A673 (cell line): ENCODE results near the gene CAPN8. TPM values are rescaled to one million over a fixed set of nuclear protein-coding genes. Genes with fewer than 3 reads are reported as not detected.
A peak's percentile ranks its signal among the peaks of the same experiment; 100 is the strongest.

Source experiments
- BruUV-seq: library from RNA; stranded (reverse); fragments of 400-500 nt; replicated peaks from 2 replicates; lab custom pipeline; 2021; lab: Mats Ljungman, UMichigan
- CTCF ChIA-PET: fragments of 300-600 bp; sonication (Branson Sonifier 250); formaldehyde crosslinking; loops from one replicate; lab custom pipeline; 2022; ENCODE audit warnings: antibody characterized with exemption; lab: Charles Lee
- POLR2A ChIA-PET: fragments of 300-600 bp; sonication (Branson Sonifier 250); formaldehyde crosslinking; loops from one replicate; lab custom pipeline; 2022; ENCODE audit warnings: antibody characterized with exemption; ENCODE audit not compliant: low non-redundant PET; lab: Charles Lee
- DNase-seq: peaks from one replicate; pipeline ENCODE4 v3.0.0-alpha.2; 2015; ENCODE audit warnings: low spot score
- H3K27ac ChIP-seq: fragments of 200-600 bp; sonication (generic); 2 replicates; pipeline ENCODE4 v1.5.1; 2016; ENCODE audit warnings: mixed run types, low read depth, mild to moderate bottlenecking, mixed read lengths, antibody characterized with exemption, low read length; ENCODE audit not compliant: poor library complexity, severe bottlenecking
- H3K27me3 ChIP-seq: fragments of 200-600 bp; sonication (generic); replicated peaks from 2 replicates; pipeline ENCODE4 v1.6.1; 2017; ENCODE audit warnings: mixed run types, low read depth, mild to moderate bottlenecking, mixed read lengths, antibody characterized with exemption, low read length; ENCODE audit not compliant: insufficient read depth, poor library complexity
- H3K36me3 ChIP-seq: fragments of 200-600 bp; sonication (generic); 2 replicates; pipeline ENCODE4 v1.6.1; 2016; ENCODE audit warnings: mixed run types, mild to moderate bottlenecking, mixed read lengths, antibody characterized with exemption, low read length; ENCODE audit not compliant: insufficient read depth, poor library complexity, severe bottlenecking
- H3K4me1 ChIP-seq: fragments of 200-600 bp; sonication (generic); 2 replicates; pipeline ENCODE4 v1.6.1; 2017; ENCODE audit warnings: mixed run types, mild to moderate bottlenecking, mixed read lengths, antibody characterized with exemption, low read length; ENCODE audit not compliant: insufficient read depth, poor library complexity, severe bottlenecking
- H3K4me3 ChIP-seq: fragments of 200-600 bp; sonication (generic); 2 replicates; pipeline ENCODE4 v1.5.1; 2016; ENCODE audit warnings: low read depth, mixed run types, mild to moderate bottlenecking, mixed read lengths, low read length; ENCODE audit not compliant: poor library complexity, severe bottlenecking
- H3K9me3 ChIP-seq: fragments of 200-600 bp; sonication (generic); 2 replicates; pipeline ENCODE4 v1.6.1; 2016; ENCODE audit warnings: mixed run types, low read depth, mild to moderate bottlenecking, mixed read lengths, antibody characterized with exemption, low read length; ENCODE audit not compliant: poor library complexity, severe bottlenecking
- CTCF ChIP-seq: fragments of 300-800, 200-600 bp; sonication (generic); conservative IDR thresholded peaks from 2 replicates; pipeline ENCODE4 v1.5.1; 2017; ENCODE audit warnings: low read depth, mild to moderate bottlenecking, antibody characterized with exemption, low read length, moderate library complexity, mixed read lengths
- EZH2 ChIP-seq: fragments of 200-600 bp; sonication (generic); IDR thresholded peaks from 2 replicates; pipeline ENCODE4 v1.6.1; 2017; ENCODE audit warnings: borderline replicate concordance, low read depth, mild to moderate bottlenecking, mixed read lengths, antibody characterized with exemption, low read length; ENCODE audit not compliant: poor library complexity, severe bottlenecking
- intact Hi-C: fragments of 100-400 bp; cut with micrococcal nuclease; formaldehyde crosslinking; loops from one replicate; pipeline ENCODE4 v1.10.0; 2022; ENCODE audit not compliant: unreplicated experiment
- total RNA-seq: library from RNA; stranded (reverse); gene quantifications from 2 replicates; pipeline ENCODE4 v1.2.3, GENCODE V29; 2021

CAPN8 gene
- total RNA-seq, 1 experiment from 2014 or later, result not detected

GRCh38 chr1:223713546-223714420 lies 48.3 kb upstream of the CAPN8 start:
- peaks cover 4% of the 10 kb centered on the region for H3K36me3 ChIP-seq
- ChIA-PET CTCF (no interaction called here), POLR2A (no interaction called here)
- TF ChIP-seq CTCF (no peak), EZH2 (no peak)
- H3K4me3 ChIP-seq, result peak overlapping the region; percentile 75
- intact Hi-C loops, result loop anchor here (1.0 kb wide), 1 partner anchor 36 kb away; no protein-coding TSS in a partner anchor
- H3K27me3 ChIP-seq, result no peaks in the 10 kb centered on the region
- H3K4me1 ChIP-seq, result peaks cover 44% of the 10 kb centered on the region
- peak overlapping the region; percentile 92 for H3K27ac ChIP-seq
- no peaks in the 10 kb centered on the region for H3K9me3 ChIP-seq
- DNase-seq, result no peak
- BruUV-seq, result no TSS peak

- no peak for TF ChIP-seq EZH2
- TF ChIP-seq CTCF, result no peak
- DNase-seq, result peak; percentile 53
- Histone ChIP-seq H3K27ac (peak overlapping the region; percentile 92), H3K4me3 (peak overlapping the region; percentile 75), H3K27me3 (no peaks in the 10 kb centered on the region), H3K9me3 (no peaks in the 10 kb centered on the region), H3K4me1 (peaks cover 44% of the 10 kb centered on the region), H3K36me3 (no peaks in the 10 kb centered on the region)
- POLR2A ChIA-PET, result no interaction called here
- CTCF ChIA-PET, result interaction anchor here (1.2 kb wide), 1 partner anchor 36 kb away, joined by 5 read pairs; no protein-coding TSS in a partner anchor
- intact Hi-C loops, result loop anchor here (1.0 kb wide), 1 partner anchor 36 kb away; no protein-coding TSS in a partner anchor
- BruUV-seq, result TSS peak; percentile 56
Observed at GRCh38 chr1:223712850-223713474, 47.5 kb upstream of the CAPN8 start.

- no TSS peak for BruUV-seq
- Histone ChIP-seq H3K27ac (peak within 1 kb of the TSS; percentile 92), H3K9me3 (no peaks in the 10 kb centered on the region), H3K4me1 (peaks cover 48% of the 10 kb centered on the region), H3K4me3 (peak within 1 kb of the TSS; percentile 75), H3K36me3 (no peaks in the 10 kb centered on the region), H3K27me3 (no peaks in the 10 kb centered on the region)
- peak; percentile 80 for DNase-seq
- ChIA-PET CTCF (interaction anchor here (1.2 kb wide), 1 partner anchor 37 kb away, joined by 5 read pairs; no protein-coding TSS in a partner anchor), POLR2A (no interaction called here)
- TF ChIP-seq CTCF (peak; percentile 62), EZH2 (no peak)
- intact Hi-C loops, result no loop called here
Observed at GRCh38 chr1:223712194-223712849, 46.8 kb upstream of the CAPN8 start, which contains the start of gene CAPN2. Gene CAPN2, plus strand, starts transcription at chr1:223712539. Its CDS starts 102 bp downstream, at chr1:223712641.
